ENCODE measurements around the gene MYH11. TPM values are rescaled to one million over a fixed set of nuclear protein-coding genes. Genes with fewer than 3 reads are reported as not detected.

Gene MYH11
- polyA plus RNA-seq, 1 donor (not counting 4 experiments of a cell fraction or from before 2014, with no cell fraction given): not detected

DNA sequence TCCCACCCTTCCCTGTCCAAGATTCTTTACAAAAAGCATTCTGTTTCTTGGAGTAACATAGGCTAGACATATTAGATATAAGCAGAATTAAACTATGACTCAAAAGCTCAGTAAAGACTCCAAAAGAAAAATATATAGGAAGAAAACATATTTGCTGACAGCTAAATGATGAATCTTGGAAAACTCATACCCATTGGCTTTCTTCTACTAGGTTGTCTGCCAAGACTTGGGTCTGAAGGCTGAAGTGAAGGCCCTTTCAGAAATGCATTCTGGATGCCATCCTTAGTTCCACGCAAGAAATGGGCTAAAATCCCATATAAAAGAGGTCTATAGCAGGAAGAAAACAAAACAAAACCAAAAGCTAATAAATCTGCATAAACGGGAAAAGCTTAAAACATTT, 16.5 kb upstream of the MYH11 start:
- Histone ChIP-seq H3K27me3 (ENCODE audit: control insufficient read depth, extremely low read depth, insufficient read depth, low read length) (no peaks in the 10 kb centered on the region), H3K9me3 (ENCODE audit: control insufficient read depth, low read depth, low read length) (no peaks in the 10 kb centered on the region), H3K9ac (ENCODE audit: control insufficient read depth, extremely low read depth, insufficient read depth, low read length) (no peak overlapping the region), H3K27ac (ENCODE audit: control insufficient read depth, insufficient read depth, low read length) (no peak overlapping the region), H2AFZ (ENCODE audit: control insufficient read depth, low read length) (no peak overlapping the region), H3K9me1 (ENCODE audit: control insufficient read depth, extremely low read depth, insufficient read depth, low read length) (no peaks in the 10 kb centered on the region), H4K20me1 (ENCODE audit: control insufficient read depth, extremely low read depth, insufficient read depth, low read length) (no peaks in the 10 kb centered on the region), H3K4me2 (ENCODE audit: control insufficient read depth, extremely low read depth, insufficient read depth, low read depth, low read length) (no peak overlapping the region), H3K4me1 (ENCODE audit: control insufficient read depth, extremely low read depth, insufficient read depth, low read length) (no peaks in the 10 kb centered on the region), H3K79me2 (ENCODE audit: control insufficient read depth, insufficient read depth, low read length) (peaks cover 2% of the 10 kb centered on the region), H3K36me3 (ENCODE audit: control insufficient read depth in 2 of 2, extremely low read depth in 1 of 2, insufficient read depth in 2 of 2, low read length in 2 of 2) (peaks cover 8 to 9% of the 10 kb centered on the region in 2 experiments), H3K4me3 (ENCODE audit: control insufficient read depth in 2 of 3, extremely low read depth in 1 of 3, insufficient read depth in 2 of 3, low read depth in 1 of 3, low read length in 3 of 3) (no peak overlapping the region)
- TF ChIP-seq, protein P1, sequence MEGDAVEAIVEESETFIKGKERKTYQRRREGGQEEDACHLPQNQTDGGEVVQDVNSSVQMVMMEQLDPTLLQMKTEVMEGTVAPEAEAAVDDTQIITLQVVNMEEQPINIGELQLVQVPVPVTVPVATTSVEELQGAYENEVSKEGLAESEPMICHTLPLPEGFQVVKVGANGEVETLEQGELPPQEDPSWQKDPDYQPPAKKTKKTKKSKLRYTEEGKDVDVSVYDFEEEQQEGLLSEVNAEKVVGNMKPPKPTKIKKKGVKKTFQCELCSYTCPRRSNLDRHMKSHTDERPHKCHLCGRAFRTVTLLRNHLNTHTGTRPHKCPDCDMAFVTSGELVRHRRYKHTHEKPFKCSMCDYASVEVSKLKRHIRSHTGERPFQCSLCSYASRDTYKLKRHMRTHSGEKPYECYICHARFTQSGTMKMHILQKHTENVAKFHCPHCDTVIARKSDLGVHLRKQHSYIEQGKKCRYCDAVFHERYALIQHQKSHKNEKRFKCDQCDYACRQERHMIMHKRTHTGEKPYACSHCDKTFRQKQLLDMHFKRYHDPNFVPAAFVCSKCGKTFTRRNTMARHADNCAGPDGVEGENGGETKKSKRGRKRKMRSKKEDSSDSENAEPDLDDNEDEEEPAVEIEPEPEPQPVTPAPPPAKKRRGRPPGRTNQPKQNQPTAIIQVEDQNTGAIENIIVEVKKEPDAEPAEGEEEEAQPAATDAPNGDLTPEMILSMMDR (optimal IDR thresholded peaks at IDR 0.05 in 1 of 3, IDR thresholded peaks at IDR 0.05 in 1 of 3, conservative IDR thresholded peaks at IDR 0.05 in 1 of 3; ENCODE audit: extremely low read depth in 1 of 3, insufficient read depth in 2 of 3, low read length in 3 of 3): no peak
- no peak for TF ChIP-seq EZH2 (IDR thresholded peaks at IDR 0.05; ENCODE audit: low read length)
- FAIRE-seq: no peak
- DNase-seq (ENCODE audit: low read depth, low spot score): no peak
- dilution Hi-C loops (cut with MboI; ENCODE audit: extremely low pct_ligation_motif_present, low sequenced_read_pairs): no loop called here

DNA sequence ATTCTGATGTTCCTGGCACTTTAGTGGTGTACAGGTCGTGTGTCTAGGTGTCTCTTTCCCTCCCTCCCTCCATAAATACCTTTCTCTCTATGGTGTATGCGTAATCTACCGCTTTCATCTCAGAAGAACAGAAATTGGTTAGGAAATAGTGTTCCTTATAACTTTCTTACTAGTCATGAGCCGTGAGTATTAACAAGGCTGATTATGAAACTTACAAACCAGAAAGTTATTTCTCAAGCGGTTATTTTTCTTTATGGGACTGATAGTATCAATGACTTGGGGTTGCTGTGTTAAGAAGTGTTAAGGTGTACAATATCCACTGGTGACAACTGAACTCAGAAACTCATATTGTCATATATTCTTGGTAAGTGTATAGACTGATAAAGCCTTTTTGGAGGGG, 13.2 kb upstream of the MYH11 start:
- dilution Hi-C loops (cut with MboI; ENCODE audit: extremely low pct_ligation_motif_present, low sequenced_read_pairs): no loop called here
- no peak overlapping the region for H3K4me2 ChIP-seq (ENCODE audit: control insufficient read depth, extremely low read depth, insufficient read depth, low read depth, low read length)
- peaks cover 9% of the 10 kb centered on the region in 2 experiments for H3K36me3 ChIP-seq (ENCODE audit: control insufficient read depth in 2 of 2, extremely low read depth in 1 of 2, insufficient read depth in 2 of 2, low read length in 2 of 2)
- no peaks in the 10 kb centered on the region for H4K20me1 ChIP-seq (ENCODE audit: control insufficient read depth, extremely low read depth, insufficient read depth, low read length)
- FAIRE-seq: no peak
- no peaks in the 10 kb centered on the region for H3K9me3 ChIP-seq (ENCODE audit: control insufficient read depth, low read depth, low read length)
- H3K9me1 ChIP-seq (ENCODE audit: control insufficient read depth, extremely low read depth, insufficient read depth, low read length): no peaks in the 10 kb centered on the region
- H3K4me1 ChIP-seq (ENCODE audit: control insufficient read depth, extremely low read depth, insufficient read depth, low read length): no peaks in the 10 kb centered on the region
- TF ChIP-seq EZH2 (IDR thresholded peaks at IDR 0.05; ENCODE audit: low read length): no peak
- TF ChIP-seq, protein P1 (optimal IDR thresholded peaks at IDR 0.05 in 1 of 3, IDR thresholded peaks at IDR 0.05 in 1 of 3, conservative IDR thresholded peaks at IDR 0.05 in 1 of 3; ENCODE audit: extremely low read depth in 1 of 3, insufficient read depth in 2 of 3, low read length in 3 of 3): no peak
- H3K79me2 ChIP-seq (ENCODE audit: control insufficient read depth, insufficient read depth, low read length): peaks cover 2% of the 10 kb centered on the region
- no peak overlapping the region for H3K9ac ChIP-seq (ENCODE audit: control insufficient read depth, extremely low read depth, insufficient read depth, low read length)
- no peak for DNase-seq (ENCODE audit: low read depth, low spot score)
- no peak overlapping the region for H3K27ac ChIP-seq (ENCODE audit: control insufficient read depth, insufficient read depth, low read length)
- no peak overlapping the region for H2AFZ ChIP-seq (ENCODE audit: control insufficient read depth, low read length)
- H3K27me3 ChIP-seq (ENCODE audit: control insufficient read depth, extremely low read depth, insufficient read depth, low read length): no peaks in the 10 kb centered on the region
- H3K4me3 ChIP-seq (ENCODE audit: control insufficient read depth in 2 of 3, extremely low read depth in 1 of 3, insufficient read depth in 2 of 3, low read depth in 1 of 3, low read length in 3 of 3): no peak overlapping the region
